SK-N-MC (cell line): ENCODE data around the gene ATP13A2.

ENCODE experiments used
- DNase-seq: peaks from one replicate; pipeline ENCODE4 v3.0.0-alpha.2; 2011; ENCODE audit warnings: low read depth, low spot score
- H3K27ac ChIP-seq: fragments of 200-600 bp; sonication (generic); 2 replicates; pipeline ENCODE4 v1.5.1; 2016; ENCODE audit warnings: mixed run types
- H3K36me3 ChIP-seq: fragments of 200-600 bp; sonication (generic); 2 replicates; pipeline ENCODE4 v1.6.1; 2017; ENCODE audit warnings: antibody characterized with exemption, low read length, mixed read lengths; ENCODE audit not compliant: insufficient read depth
- H3K4me3 ChIP-seq: fragments of 200-600 bp; sonication (generic); 2 replicates; pipeline ENCODE4 v1.5.1; 2016
- H3K9ac ChIP-seq: fragments of 200-600 bp; sonication (generic); 2 replicates; pipeline ENCODE4 v1.8.0; 2017; ENCODE audit warnings: mixed run types, mixed read lengths; ENCODE audit not compliant: insufficient read length
- H3K9me3 ChIP-seq: fragments of 200-600 bp; sonication (generic); 2 replicates; pipeline ENCODE4 v1.6.1; 2017; ENCODE audit warnings: low read depth, mild to moderate bottlenecking, antibody characterized with exemption, low read length, moderate library complexity, mixed read lengths
- EZH2 ChIP-seq: fragments of 200-600 bp; sonication (generic); IDR thresholded peaks from one replicate; pipeline ENCODE4 v1.6.1; 2017; ENCODE audit warnings: antibody characterized with exemption
- FOXP2 ChIP-seq: optimal IDR thresholded peaks from 2 replicates; pipeline ENCODE3; 2011; ENCODE audit warnings: mild to moderate bottlenecking, moderate library complexity; ENCODE audit not compliant: insufficient read depth; ENCODE audit errors: extremely low read length, control extremely low read depth
- POLR2AphosphoS5 ChIP-seq: IDR thresholded peaks from 2 replicates; pipeline ENCODE4 v1.6.1; 2012; ENCODE audit warnings: mild to moderate bottlenecking, low read depth, low read length, borderline replicate concordance

ATP13A2 gene

GRCh38 chr1:16992675-16993074 is 19.1 kb downstream of the ATP13A2 start:
- DNase-seq = no peak
- Histone ChIP-seq H3K36me3 (no peaks in the 10 kb centered on the region), H3K27ac (no peak overlapping the region), H3K9me3 (no peaks in the 10 kb centered on the region), H3K9ac (no peak overlapping the region), H3K4me3 (no peak overlapping the region)
- TF ChIP-seq EZH2 (no peak), POLR2AphosphoS5 (no peak), FOXP2 (no peak)

GRCh38 chr1:16992102-16992501 is 19.6 kb downstream of the ATP13A2 start:
- H3K9me3 ChIP-seq = no peaks in the 10 kb centered on the region
- H3K27ac ChIP-seq = no peak overlapping the region
- no peak for TF ChIP-seq EZH2
- no peak for TF ChIP-seq FOXP2
- TF ChIP-seq POLR2AphosphoS5 = no peak
- no peak overlapping the region for H3K9ac ChIP-seq
- H3K36me3 ChIP-seq = no peaks in the 10 kb centered on the region
- DNase-seq = no peak
- no peak overlapping the region for H3K4me3 ChIP-seq

- H3K9me3 ChIP-seq = no peaks in the 10 kb centered on the region
- no peak overlapping the region for H3K27ac ChIP-seq
- no peak overlapping the region for H3K9ac ChIP-seq
- no peaks in the 10 kb centered on the region for H3K36me3 ChIP-seq
- H3K4me3 ChIP-seq = no peak overlapping the region
- DNase-seq = no peak
- no peak for TF ChIP-seq EZH2
- TF ChIP-seq FOXP2 = no peak
- TF ChIP-seq POLR2AphosphoS5 = no peak
These were observed 20.2 kb downstream of the ATP13A2 start for GRCh38 chr1:16991571-16991970.

GRCh38 chr1:16989676-16990391 is 21.9 kb downstream of the ATP13A2 start:
- no peak overlapping the region for H3K9ac ChIP-seq
- DNase-seq = no peak
- no peak overlapping the region for H3K4me3 ChIP-seq
- H3K27ac ChIP-seq = no peak overlapping the region
- no peaks in the 10 kb centered on the region for H3K36me3 ChIP-seq
- TF ChIP-seq FOXP2 (no peak), EZH2 (no peak), POLR2AphosphoS5 (no peak)
- H3K9me3 ChIP-seq = no peaks in the 10 kb centered on the region

GRCh38 chr1:16988210-16988609 is 23.5 kb downstream of the ATP13A2 start:
- Histone ChIP-seq H3K9ac (no peak overlapping the region), H3K4me3 (no peak overlapping the region), H3K36me3 (no peaks in the 10 kb centered on the region), H3K27ac (no peak overlapping the region), H3K9me3 (no peaks in the 10 kb centered on the region)
- DNase-seq = no peak
- TF ChIP-seq FOXP2 (no peak), POLR2AphosphoS5 (no peak), EZH2 (no peak)

GRCh38 chr1:16986962-16987361 is 24.8 kb downstream of the ATP13A2 start:
- no peak overlapping the region for H3K4me3 ChIP-seq
- no peaks in the 10 kb centered on the region for H3K36me3 ChIP-seq
- H3K27ac ChIP-seq = no peak overlapping the region
- TF ChIP-seq FOXP2 = no peak
- TF ChIP-seq POLR2AphosphoS5 = no peak
- TF ChIP-seq EZH2 = no peak
- H3K9ac ChIP-seq = no peak overlapping the region
- DNase-seq = no peak
- no peaks in the 10 kb centered on the region for H3K9me3 ChIP-seq

- Histone ChIP-seq H3K9ac (no peak overlapping the region), H3K4me3 (no peak overlapping the region), H3K9me3 (no peaks in the 10 kb centered on the region), H3K36me3 (no peaks in the 10 kb centered on the region), H3K27ac (no peak overlapping the region)
- no peak for DNase-seq
- TF ChIP-seq EZH2 (no peak), FOXP2 (no peak), POLR2AphosphoS5 (no peak)
These were observed 25.2 kb downstream of the ATP13A2 start for GRCh38 chr1:16986560-16986959.

GRCh38 chr1:16986113-16986512 is 25.6 kb downstream of the ATP13A2 start:
- Histone ChIP-seq H3K9ac (no peak overlapping the region), H3K9me3 (no peaks in the 10 kb centered on the region), H3K27ac (no peak overlapping the region), H3K36me3 (no peaks in the 10 kb centered on the region), H3K4me3 (no peak overlapping the region)
- no peak for TF ChIP-seq FOXP2
- TF ChIP-seq EZH2 = no peak
- TF ChIP-seq POLR2AphosphoS5 = no peak
- no peak for DNase-seq

- Histone ChIP-seq H3K9me3 (no peaks in the 10 kb centered on the region), H3K36me3 (no peaks in the 10 kb centered on the region), H3K4me3 (no peak overlapping the region), H3K27ac (no peak overlapping the region), H3K9ac (no peak overlapping the region)
- DNase-seq = no peak
- TF ChIP-seq FOXP2 (no peak), EZH2 (no peak), POLR2AphosphoS5 (no peak)
These were observed 27.0 kb downstream of the ATP13A2 start for GRCh38 chr1:16984717-16985116.
